Measurements from ENCODE around the gene RNF152. TPM values are rescaled to one million over a fixed set of nuclear protein-coding genes. Genes with fewer than 3 reads are reported as not detected.

The RNF152 gene
- total RNA-seq, 1 experiment from 2014 or later, result 3.6 TPM

GRCh38 chr18:61865466-61866175 lies 27.2 kb downstream of the RNF152 start:
- Histone ChIP-seq H3K27me3 (replicated peaks; ENCODE audit: insufficient read depth, low read depth, low read length, poor library complexity) (no peaks in the 10 kb centered on the region), H3K4me3 (ENCODE audit: low read depth, low read length, poor library complexity, severe bottlenecking) (no peak overlapping the region), H3K36me3 (ENCODE audit: insufficient read depth, low read length, poor library complexity, severe bottlenecking) (no peaks in the 10 kb centered on the region), H3K4me1 (ENCODE audit: insufficient read depth, low read length, poor library complexity, severe bottlenecking) (no peaks in the 10 kb centered on the region), H3K27ac (ENCODE audit: low read depth, low read length, poor library complexity, severe bottlenecking) (no peak overlapping the region), H3K9me3 (ENCODE audit: low read depth, low read length, poor library complexity, severe bottlenecking) (no peaks in the 10 kb centered on the region)
- POLR2A ChIA-PET (ENCODE audit: low non-redundant PET), result no interaction called here
- intact Hi-C loops (cut with micrococcal nuclease; ENCODE audit: unreplicated experiment), result no loop called here
- CTCF ChIA-PET, result interaction anchor here (0.7 kb wide), 1 partner anchor 412 kb away, joined by 3 read pairs; no protein-coding TSS in a partner anchor
- no peak for TF ChIP-seq CTCF (conservative IDR thresholded peaks at IDR 0.05; ENCODE audit: low read depth, low read length)
- no peak for TF ChIP-seq EZH2 (IDR thresholded peaks at IDR 0.05; ENCODE audit: borderline replicate concordance, low read depth, low read length, poor library complexity, severe bottlenecking)
- no TSS peak for BruUV-seq (replicated peaks)
- DNase-seq (ENCODE audit: low spot score), result no peak

- Histone ChIP-seq H3K27me3 (replicated peaks; ENCODE audit: insufficient read depth, low read depth, low read length, poor library complexity) (no peaks in the 10 kb centered on the region), H3K9me3 (ENCODE audit: low read depth, low read length, poor library complexity, severe bottlenecking) (no peaks in the 10 kb centered on the region), H3K4me3 (ENCODE audit: low read depth, low read length, poor library complexity, severe bottlenecking) (no peak overlapping the region), H3K27ac (ENCODE audit: low read depth, low read length, poor library complexity, severe bottlenecking) (no peak overlapping the region), H3K36me3 (ENCODE audit: insufficient read depth, low read length, poor library complexity, severe bottlenecking) (no peaks in the 10 kb centered on the region), H3K4me1 (ENCODE audit: insufficient read depth, low read length, poor library complexity, severe bottlenecking) (no peaks in the 10 kb centered on the region)
- ChIA-PET POLR2A (ENCODE audit: low non-redundant PET) (no interaction called here), CTCF (no interaction called here)
- no TSS peak for BruUV-seq (replicated peaks)
- TF ChIP-seq CTCF (conservative IDR thresholded peaks at IDR 0.05; ENCODE audit: low read depth, low read length) (no peak), EZH2 (IDR thresholded peaks at IDR 0.05; ENCODE audit: borderline replicate concordance, low read depth, low read length, poor library complexity, severe bottlenecking) (no peak)
- intact Hi-C loops (cut with micrococcal nuclease; ENCODE audit: unreplicated experiment), result no loop called here
- DNase-seq (ENCODE audit: low spot score), result no peak
Observed at GRCh38 chr18:61861372-61861771, 31.4 kb downstream of the RNF152 start.

- no TSS peak for BruUV-seq (replicated peaks)
- no peaks in the 10 kb centered on the region for H3K36me3 ChIP-seq (ENCODE audit: insufficient read depth, low read length, poor library complexity, severe bottlenecking)
- H3K27ac ChIP-seq (ENCODE audit: low read depth, low read length, poor library complexity, severe bottlenecking), result no peak overlapping the region
- no peaks in the 10 kb centered on the region for H3K9me3 ChIP-seq (ENCODE audit: low read depth, low read length, poor library complexity, severe bottlenecking)
- H3K27me3 ChIP-seq (replicated peaks; ENCODE audit: insufficient read depth, low read depth, low read length, poor library complexity), result no peaks in the 10 kb centered on the region
- DNase-seq (ENCODE audit: low spot score), result no peak
- no peak for TF ChIP-seq EZH2 (IDR thresholded peaks at IDR 0.05; ENCODE audit: borderline replicate concordance, low read depth, low read length, poor library complexity, severe bottlenecking)
- ChIA-PET POLR2A (ENCODE audit: low non-redundant PET) (no interaction called here), CTCF (no interaction called here)
- no peak overlapping the region for H3K4me3 ChIP-seq (ENCODE audit: low read depth, low read length, poor library complexity, severe bottlenecking)
- intact Hi-C loops (cut with micrococcal nuclease; ENCODE audit: unreplicated experiment), result no loop called here
- no peaks in the 10 kb centered on the region for H3K4me1 ChIP-seq (ENCODE audit: insufficient read depth, low read length, poor library complexity, severe bottlenecking)
Observed at GRCh38 chr18:61860302-61860701, 32.5 kb downstream of the RNF152 start.

GRCh38 chr18:61859113-61859512 lies 33.7 kb downstream of the RNF152 start:
- Histone ChIP-seq H3K36me3 (ENCODE audit: insufficient read depth, low read length, poor library complexity, severe bottlenecking) (no peaks in the 10 kb centered on the region), H3K27me3 (replicated peaks; ENCODE audit: insufficient read depth, low read depth, low read length, poor library complexity) (no peaks in the 10 kb centered on the region), H3K4me1 (ENCODE audit: insufficient read depth, low read length, poor library complexity, severe bottlenecking) (no peaks in the 10 kb centered on the region), H3K4me3 (ENCODE audit: low read depth, low read length, poor library complexity, severe bottlenecking) (no peak overlapping the region), H3K9me3 (ENCODE audit: low read depth, low read length, poor library complexity, severe bottlenecking) (no peaks in the 10 kb centered on the region), H3K27ac (ENCODE audit: low read depth, low read length, poor library complexity, severe bottlenecking) (no peak overlapping the region)
- no TSS peak for BruUV-seq (replicated peaks)
- TF ChIP-seq EZH2 (IDR thresholded peaks at IDR 0.05; ENCODE audit: borderline replicate concordance, low read depth, low read length, poor library complexity, severe bottlenecking), result no peak
- no peak for TF ChIP-seq CTCF (conservative IDR thresholded peaks at IDR 0.05; ENCODE audit: low read depth, low read length)
- intact Hi-C loops (cut with micrococcal nuclease; ENCODE audit: unreplicated experiment), result no loop called here
- no peak for DNase-seq (ENCODE audit: low spot score)
- POLR2A ChIA-PET (ENCODE audit: low non-redundant PET), result no interaction called here
- CTCF ChIA-PET, result no interaction called here
